Left ventricle myocardium inferior (tissue), 1 donor: Measurements from ENCODE around the gene CHST13. TPM values are rescaled to one million over a fixed set of nuclear protein-coding genes. Genes with fewer than 3 reads are reported as not detected.

ENCODE experiments used
- DNase-seq: peaks from one replicate; pipeline ENCODE4 v3.0.0-alpha.2; 2020
- H3K27ac ChIP-seq: fragments of 200-600 bp; replicated peaks from 2 replicates; pipeline ENCODE4 v1.8.0; 2021
- H3K27me3 ChIP-seq: fragments of 200-600 bp; 2 replicates; pipeline ENCODE4 v1.8.0; 2021; ENCODE audit warnings: low read depth
- H3K36me3 ChIP-seq: fragments of 200-600 bp; 2 replicates; pipeline ENCODE4 v1.8.0; 2021
- H3K4me1 ChIP-seq: fragments of 200-600 bp; 2 replicates; pipeline ENCODE4 v1.8.0; 2021
- H3K4me3 ChIP-seq: fragments of 200-600 bp; 2 replicates; pipeline ENCODE4 v1.8.0; 2021; ENCODE audit warnings: mild to moderate bottlenecking, moderate library complexity
- H3K9me3 ChIP-seq: fragments of 200-600 bp; replicated peaks from 2 replicates; pipeline ENCODE4 v1.8.0; 2021
- intact Hi-C: fragments of 100-400 bp; cut with micrococcal nuclease; formaldehyde crosslinking; loops from one replicate; pipeline ENCODE4 v1.11.0; 2022
- total RNA-seq: library from RNA; stranded (reverse); fragmentation: NEBNext Ultra II Directional; extraction: Animal tissue kit (Norgen Biotek cat#: 25700); gene quantifications from one replicate; pipeline ENCODE4 v1.2.1, GENCODE V29; 2021
- TF ChIP-seq, protein P1 (sequence below): fragments of 200-600 bp; IDR thresholded peaks from 2 replicates; pipeline ENCODE4 v1.8.0; 2021; ENCODE audit warnings: antibody characterized with exemption, mild to moderate bottlenecking, borderline replicate concordance
- donor health status: DM: no; HTN: yes; CAD: no; lungs with severe emphysema.

The CHST13 gene
- total RNA-seq, 1 donor from 2014 or later = 0.11 TPM

GRCh38 chr3:126477061-126477380, 46.9 kb upstream of the CHST13 start:
- TF ChIP-seq, protein P1, sequence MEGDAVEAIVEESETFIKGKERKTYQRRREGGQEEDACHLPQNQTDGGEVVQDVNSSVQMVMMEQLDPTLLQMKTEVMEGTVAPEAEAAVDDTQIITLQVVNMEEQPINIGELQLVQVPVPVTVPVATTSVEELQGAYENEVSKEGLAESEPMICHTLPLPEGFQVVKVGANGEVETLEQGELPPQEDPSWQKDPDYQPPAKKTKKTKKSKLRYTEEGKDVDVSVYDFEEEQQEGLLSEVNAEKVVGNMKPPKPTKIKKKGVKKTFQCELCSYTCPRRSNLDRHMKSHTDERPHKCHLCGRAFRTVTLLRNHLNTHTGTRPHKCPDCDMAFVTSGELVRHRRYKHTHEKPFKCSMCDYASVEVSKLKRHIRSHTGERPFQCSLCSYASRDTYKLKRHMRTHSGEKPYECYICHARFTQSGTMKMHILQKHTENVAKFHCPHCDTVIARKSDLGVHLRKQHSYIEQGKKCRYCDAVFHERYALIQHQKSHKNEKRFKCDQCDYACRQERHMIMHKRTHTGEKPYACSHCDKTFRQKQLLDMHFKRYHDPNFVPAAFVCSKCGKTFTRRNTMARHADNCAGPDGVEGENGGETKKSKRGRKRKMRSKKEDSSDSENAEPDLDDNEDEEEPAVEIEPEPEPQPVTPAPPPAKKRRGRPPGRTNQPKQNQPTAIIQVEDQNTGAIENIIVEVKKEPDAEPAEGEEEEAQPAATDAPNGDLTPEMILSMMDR = no peak
- H3K27ac ChIP-seq = peak overlapping the region; percentile 92
- no peaks in the 10 kb centered on the region for H3K27me3 ChIP-seq
- H3K36me3 ChIP-seq = peaks cover under 1% of the 10 kb centered on the region
- intact Hi-C loops = no loop called here
- peaks cover 38% of the 10 kb centered on the region for H3K4me1 ChIP-seq
- DNase-seq = no peak
- H3K9me3 ChIP-seq = no peaks in the 10 kb centered on the region
- H3K4me3 ChIP-seq = no peak overlapping the region

DNA sequence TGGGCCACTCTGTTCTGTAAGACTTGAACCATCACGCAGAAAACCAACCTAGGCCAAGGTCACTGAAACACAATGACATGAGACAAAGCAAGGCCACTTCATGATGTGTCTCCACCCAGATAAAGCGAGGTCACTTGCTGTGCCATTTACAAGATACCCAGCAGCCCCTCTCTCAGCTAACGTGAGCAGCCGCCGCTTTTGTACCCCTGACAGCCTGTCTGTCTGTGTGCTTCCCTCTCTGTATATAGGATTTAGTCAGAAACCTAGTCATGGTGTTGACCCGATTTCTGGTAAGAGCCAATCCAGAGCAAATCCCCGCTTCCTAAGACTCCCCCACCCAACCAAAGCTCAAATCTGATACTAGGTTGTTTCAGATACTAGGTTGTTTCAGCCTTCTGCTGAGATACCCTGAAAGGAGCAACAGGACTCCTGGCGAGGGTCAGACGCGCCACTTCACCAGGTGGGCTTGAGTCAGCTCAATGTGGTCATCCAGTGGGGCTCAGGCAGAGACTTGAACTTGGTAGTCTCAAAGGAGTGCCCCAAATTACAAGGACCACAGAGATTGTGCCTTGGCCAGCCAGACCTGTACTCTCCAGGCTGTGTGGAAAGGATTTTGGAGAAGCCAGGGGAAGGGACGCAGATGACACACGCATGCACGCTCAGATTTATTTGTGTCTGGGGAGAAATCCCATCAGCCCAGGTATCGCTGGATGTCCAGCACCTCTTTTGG, 45.2 kb upstream of the CHST13 start:
- Histone ChIP-seq H3K36me3 (no peaks in the 10 kb centered on the region), H3K4me1 (peaks cover 21% of the 10 kb centered on the region), H3K9me3 (no peaks in the 10 kb centered on the region), H3K4me3 (no peak overlapping the region), H3K27me3 (no peaks in the 10 kb centered on the region), H3K27ac (no peak overlapping the region)
- TF ChIP-seq, protein P1 = no peak
- DNase-seq = no peak
- intact Hi-C loops = no loop called here

DNA sequence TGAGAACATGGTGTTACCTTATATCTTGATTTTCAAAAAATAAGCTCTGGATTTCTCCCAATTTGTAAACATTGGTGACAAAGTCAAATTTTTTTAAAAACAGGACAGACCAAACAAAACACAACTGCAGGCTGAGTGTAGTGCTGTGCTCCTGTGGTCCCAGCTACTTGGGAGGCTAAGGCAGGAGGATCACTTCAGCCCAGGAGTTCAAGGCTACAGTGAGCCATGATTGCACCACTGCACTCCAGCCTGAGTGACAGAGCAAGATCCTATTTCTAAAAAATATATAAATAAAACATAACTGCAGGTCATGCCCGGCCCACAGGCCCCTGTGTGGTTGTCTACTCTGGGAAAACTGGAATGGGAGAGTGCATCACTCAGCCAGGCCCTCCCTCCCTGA, 44.3 kb upstream of the CHST13 start:
- TF ChIP-seq, protein P1 = no peak
- H3K27ac ChIP-seq = no peak overlapping the region
- H3K36me3 ChIP-seq = no peaks in the 10 kb centered on the region
- peaks cover 12% of the 10 kb centered on the region for H3K4me1 ChIP-seq
- no peaks in the 10 kb centered on the region for H3K9me3 ChIP-seq
- no peak overlapping the region for H3K4me3 ChIP-seq
- intact Hi-C loops = no loop called here
- no peak for DNase-seq
- no peaks in the 10 kb centered on the region for H3K27me3 ChIP-seq

DNA sequence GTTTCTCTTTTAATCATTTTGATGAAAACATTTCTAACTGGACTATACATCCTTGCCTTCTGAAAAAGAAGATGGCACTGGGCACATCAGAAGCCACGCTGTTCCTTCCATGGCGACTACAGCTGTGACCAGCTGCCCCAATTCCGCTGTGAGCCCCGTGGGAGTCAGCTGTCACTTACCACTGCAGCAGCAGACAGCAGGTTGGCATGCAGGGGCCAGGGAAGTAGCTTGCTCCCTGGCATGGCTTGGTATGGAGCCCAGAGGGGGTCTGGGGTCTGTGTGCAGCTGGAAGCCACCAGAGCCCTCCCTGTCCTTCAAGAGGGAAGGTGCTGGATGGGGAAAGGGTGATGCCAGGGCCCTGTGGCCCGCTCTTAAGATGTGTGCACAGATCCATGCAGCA, 43.7 kb upstream of the CHST13 start:
- TF ChIP-seq, protein P1 = no peak
- intact Hi-C loops = no loop called here

DNA sequence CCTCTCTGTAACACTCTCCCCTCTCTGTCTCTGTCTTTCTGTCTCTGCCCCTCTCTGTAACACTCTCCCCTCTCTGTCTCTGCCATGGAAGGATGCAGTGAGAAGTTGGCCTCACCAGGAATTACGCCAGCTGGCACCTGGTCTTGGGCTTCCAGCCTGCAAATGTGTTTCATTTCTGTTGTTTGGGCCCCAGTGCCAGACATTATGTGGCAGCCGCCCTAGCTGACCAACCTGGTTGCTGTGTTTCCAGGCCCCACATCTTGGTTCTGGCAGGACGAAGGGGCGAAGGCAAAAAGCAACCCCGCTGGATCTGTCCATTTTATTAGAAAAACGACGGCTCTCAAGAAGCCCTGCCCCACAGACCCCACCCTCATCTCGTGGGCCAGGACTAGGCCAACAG, 43.1 kb upstream of the CHST13 start:
- DNase-seq = no peak
- Histone ChIP-seq H3K4me3 (no peak overlapping the region), H3K27me3 (no peaks in the 10 kb centered on the region), H3K9me3 (no peaks in the 10 kb centered on the region), H3K4me1 (peaks cover 7% of the 10 kb centered on the region), H3K36me3 (no peaks in the 10 kb centered on the region), H3K27ac (no peak overlapping the region)
- intact Hi-C loops = no loop called here
- TF ChIP-seq, protein P1 = no peak

More for the DNA sequence above, 43.7 kb upstream of the CHST13 start:
- Histone ChIP-seq H3K27ac (no peak overlapping the region), H3K27me3 (no peaks in the 10 kb centered on the region), H3K4me3 (no peak overlapping the region), H3K36me3 (no peaks in the 10 kb centered on the region), H3K9me3 (no peaks in the 10 kb centered on the region), H3K4me1 (peaks cover 7% of the 10 kb centered on the region)
- no peak for DNase-seq
